Sciatic nerve (tissue), 2 donors: Measurements from ENCODE around the gene SMIM14. TPM values are rescaled to one million over a fixed set of nuclear protein-coding genes. Genes with fewer than 3 reads are reported as not detected.
"Not testable (repeated sequence)": the region's sequence is repeated elsewhere in the genome, so short reads cannot be mapped to it uniquely, and the experiment has no call there.

Experiments used
- ATAC-seq: fragments of 200-7000 bp; cut with Tn5 transposase; one replicate; pipeline ENCODE4 v1.9.1; 2020; ENCODE audit warnings: mild to moderate bottlenecking, moderate library complexity
- DNase-seq: peaks from one replicate; pipeline ENCODE4 v3.0.0-alpha.2; 2020; ENCODE audit warnings: low spot score
- intact Hi-C: fragments of 100-400 bp; cut with DNase I; formaldehyde crosslinking; loops from one replicate; pipeline ENCODE4 v1.14.2; 2022
- total RNA-seq: library from RNA; stranded (reverse); fragmentation: NEBNext Ultra II Directional; extraction: Animal tissue kit (Norgen Biotek cat#: 25700); gene quantifications from one replicate; pipeline ENCODE4 v1.2.1, GENCODE V29; 2021
- donor health status: DM: no; HTN: no; CAD: no.
- donor health status: DM: no; HTN: no; CAD: no.

The SMIM14 gene
- total RNA-seq, 1 donor from 2014 or later = 32.1 TPM

- DNase-seq = no peak
- ATAC-seq = no peak
- intact Hi-C loops = no loop called here
Observed at GRCh38 chr4:39548425-39549067, 90.1 kb downstream of the SMIM14 start.

GRCh38 chr4:39544580-39545315 lies 93.9 kb downstream of the SMIM14 start:
- intact Hi-C loops = no loop called here
- DNase-seq = no peak
- no peak for ATAC-seq

- ATAC-seq, DNase-seq, intact Hi-C loops: not testable (repeated sequence)
Observed at GRCh38 chr4:39544080-39544479, 94.6 kb downstream of the SMIM14 start.

GRCh38 chr4:39543034-39543433 lies 95.6 kb downstream of the SMIM14 start:
- intact Hi-C loops = no loop called here
- ATAC-seq (no peak), DNase-seq (no peak)

GRCh38 chr4:39542611-39543012 lies 96.1 kb downstream of the SMIM14 start:
- no peak for DNase-seq
- ATAC-seq = no peak
- intact Hi-C loops = no loop called here

GRCh38 chr4:39541987-39542610 lies 96.6 kb downstream of the SMIM14 start:
- ATAC-seq (no peak), DNase-seq (no peak)
- intact Hi-C loops = no loop called here

GRCh38 chr4:39539089-39539611 lies 99.5 kb downstream of the SMIM14 start:
- DNase-seq (no peak), ATAC-seq (no peak)
- intact Hi-C loops = no loop called here

GRCh38 chr4:39533541-39533940 lies 105.1 kb downstream of the SMIM14 start:
- ATAC-seq (no peak), DNase-seq (no peak)
- intact Hi-C loops = no loop called here

- ATAC-seq, DNase-seq, intact Hi-C loops: not testable (repeated sequence)
Observed at GRCh38 chr4:39532237-39532636, 106.4 kb downstream of the SMIM14 start.

- ATAC-seq (no peak), DNase-seq (no peak)
- intact Hi-C loops = no loop called here
Observed at GRCh38 chr4:39530682-39531081, 108.0 kb downstream of the SMIM14 start.

- ATAC-seq (no peak), DNase-seq (no peak)
- intact Hi-C loops = no loop called here
Observed at GRCh38 chr4:39529534-39529933, 109.1 kb downstream of the SMIM14 start.

- peak; percentile 80 for ATAC-seq
- peak; percentile 92 for DNase-seq
- intact Hi-C loops = no loop called here
Observed at GRCh38 chr4:39528061-39528465, 110.6 kb downstream of the SMIM14 start.

GRCh38 chr4:39527296-39528060 lies 111.2 kb downstream of the SMIM14 start, which contains the start of gene UGDH:
UGDH (minus strand) TSS chr4:39527439; CDS start chr4:39521512, 5,927 bp downstream.
- intact Hi-C loops = no loop called here
- DNase-seq (peak; percentile 97), ATAC-seq (peak; percentile 98)

GRCh38 chr4:39526765-39527295 lies 111.8 kb downstream of the SMIM14 start:
- DNase-seq (no peak), ATAC-seq (no peak)
- intact Hi-C loops = no loop called here

- ATAC-seq = no peak
- no peak for DNase-seq
- intact Hi-C loops = no loop called here
Observed at GRCh38 chr4:39525822-39526690, 112.6 kb downstream of the SMIM14 start.

- DNase-seq (no peak), ATAC-seq (no peak)
- intact Hi-C loops = no loop called here
Observed at GRCh38 chr4:39524161-39524957, 114.3 kb downstream of the SMIM14 start.

GRCh38 chr4:39522068-39522467 lies 116.6 kb downstream of the SMIM14 start:
- no peak for ATAC-seq
- intact Hi-C loops = no loop called here

More at GRCh38 chr4:39522068-39522467, 116.6 kb downstream of the SMIM14 start:
- DNase-seq = no peak
